ENCODE measurements around the gene MAN1B1. TPM values are rescaled to one million over a fixed set of nuclear protein-coding genes. Genes with fewer than 3 reads are reported as not detected.

The MAN1B1 gene
- 70.4 TPM for total RNA-seq (ENCODE audit: unreplicated experiment)
- long read RNA-seq, transcript MAN1B1-202 (13 exons, 2,769 nt) = major isoform, 56 of 66 reads
- long read RNA-seq, partial matches to known transcripts = 0 of 66 reads
- long read RNA-seq, other reads (novel, unspliced or antisense) = 7 of 66 reads

GRCh38 chr9:137086531-137087408 is at the start of gene MAN1B1:
Gene MAN1B1, plus strand, starts transcription at chr9:137086985. Its CDS starts 15 bp downstream, at chr9:137087000.
- Mint-ChIP-seq H3K4me1 (ENCODE audit: unreplicated experiment) (peaks cover 12% of the 10 kb centered on the region), H3K9me3 (ENCODE audit: unreplicated experiment) (no peaks in the 10 kb centered on the region), H3K4me3 (ENCODE audit: unreplicated experiment) (peak within 1 kb of the TSS; percentile 94), H3K27ac (ENCODE audit: unreplicated experiment) (peak within 1 kb of the TSS; percentile 28), H3K27me3 (ENCODE audit: unreplicated experiment) (peaks cover 23% of the 10 kb centered on the region), H3K36me3 (ENCODE audit: low read depth, unreplicated experiment) (peaks cover 23% of the 10 kb centered on the region)
- DNase-seq (ENCODE audit: low spot score) = peak; percentile 95
- TF ChIP-seq, protein P1, sequence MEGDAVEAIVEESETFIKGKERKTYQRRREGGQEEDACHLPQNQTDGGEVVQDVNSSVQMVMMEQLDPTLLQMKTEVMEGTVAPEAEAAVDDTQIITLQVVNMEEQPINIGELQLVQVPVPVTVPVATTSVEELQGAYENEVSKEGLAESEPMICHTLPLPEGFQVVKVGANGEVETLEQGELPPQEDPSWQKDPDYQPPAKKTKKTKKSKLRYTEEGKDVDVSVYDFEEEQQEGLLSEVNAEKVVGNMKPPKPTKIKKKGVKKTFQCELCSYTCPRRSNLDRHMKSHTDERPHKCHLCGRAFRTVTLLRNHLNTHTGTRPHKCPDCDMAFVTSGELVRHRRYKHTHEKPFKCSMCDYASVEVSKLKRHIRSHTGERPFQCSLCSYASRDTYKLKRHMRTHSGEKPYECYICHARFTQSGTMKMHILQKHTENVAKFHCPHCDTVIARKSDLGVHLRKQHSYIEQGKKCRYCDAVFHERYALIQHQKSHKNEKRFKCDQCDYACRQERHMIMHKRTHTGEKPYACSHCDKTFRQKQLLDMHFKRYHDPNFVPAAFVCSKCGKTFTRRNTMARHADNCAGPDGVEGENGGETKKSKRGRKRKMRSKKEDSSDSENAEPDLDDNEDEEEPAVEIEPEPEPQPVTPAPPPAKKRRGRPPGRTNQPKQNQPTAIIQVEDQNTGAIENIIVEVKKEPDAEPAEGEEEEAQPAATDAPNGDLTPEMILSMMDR (IDR thresholded peaks at IDR 0.05; ENCODE audit: unreplicated experiment) = no peak

DNA sequence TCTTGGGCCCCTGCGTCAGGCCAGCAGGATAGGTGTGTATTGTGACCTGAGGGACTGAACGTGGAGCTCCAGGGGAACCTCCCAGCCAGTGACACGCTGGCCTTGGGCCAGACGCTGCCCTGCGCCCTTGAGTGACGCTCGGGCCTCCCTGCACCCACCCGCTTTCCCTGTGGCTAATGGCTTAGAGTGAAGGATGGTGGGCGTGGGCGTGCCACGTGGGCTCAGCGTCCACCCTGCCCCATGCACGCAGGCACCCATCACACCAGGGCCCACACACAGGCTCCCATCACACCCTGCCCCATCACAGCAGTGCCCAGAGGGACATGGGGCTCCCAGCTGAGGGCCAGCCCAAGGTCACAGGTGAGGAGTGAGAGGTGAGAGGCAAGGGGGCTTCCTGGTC is 49.8 kb upstream of the MAN1B1 start:
- Mint-ChIP-seq H3K9me3 (ENCODE audit: unreplicated experiment) (no peaks in the 10 kb centered on the region), H3K36me3 (ENCODE audit: low read depth, unreplicated experiment) (peaks cover 4% of the 10 kb centered on the region), H3K27ac (ENCODE audit: unreplicated experiment) (no peak overlapping the region), H3K4me1 (ENCODE audit: unreplicated experiment) (no peaks in the 10 kb centered on the region), H3K27me3 (ENCODE audit: unreplicated experiment) (peaks cover 2% of the 10 kb centered on the region), H3K4me3 (ENCODE audit: unreplicated experiment) (no peak overlapping the region)
- no peak for DNase-seq (ENCODE audit: low spot score)
- TF ChIP-seq, protein P1 (IDR thresholded peaks at IDR 0.05; ENCODE audit: unreplicated experiment) = no peak

DNA sequence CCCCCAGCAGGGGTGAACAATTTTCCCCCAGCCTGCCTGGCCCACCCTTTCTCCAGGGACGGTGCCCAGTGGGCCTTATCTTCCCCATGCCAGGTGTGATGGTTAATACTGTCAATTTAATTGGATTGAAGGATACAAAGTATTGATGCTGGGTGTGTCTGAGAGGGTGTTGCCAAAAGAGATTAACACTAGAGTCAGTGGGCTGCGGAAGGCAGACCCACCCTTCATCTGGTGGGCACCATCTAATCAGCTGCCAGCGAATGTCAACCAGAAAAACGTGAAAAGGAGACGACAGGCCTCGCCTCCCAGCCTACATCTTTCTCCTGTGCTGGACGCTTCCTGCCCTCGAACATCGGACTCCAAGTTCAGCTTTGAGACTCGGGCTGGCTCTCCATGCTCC is 49.3 kb upstream of the MAN1B1 start:
- H3K27ac Mint-ChIP-seq (ENCODE audit: unreplicated experiment) = no peak overlapping the region
- no peaks in the 10 kb centered on the region for H3K4me1 Mint-ChIP-seq (ENCODE audit: unreplicated experiment)
- no peak overlapping the region for H3K4me3 Mint-ChIP-seq (ENCODE audit: unreplicated experiment)
- peaks cover 4% of the 10 kb centered on the region for H3K36me3 Mint-ChIP-seq (ENCODE audit: low read depth, unreplicated experiment)
- peaks cover 2% of the 10 kb centered on the region for H3K27me3 Mint-ChIP-seq (ENCODE audit: unreplicated experiment)
- no peak for DNase-seq (ENCODE audit: low spot score)
- no peaks in the 10 kb centered on the region for H3K9me3 Mint-ChIP-seq (ENCODE audit: unreplicated experiment)
- TF ChIP-seq, protein P1 (IDR thresholded peaks at IDR 0.05; ENCODE audit: unreplicated experiment) = no peak

DNA sequence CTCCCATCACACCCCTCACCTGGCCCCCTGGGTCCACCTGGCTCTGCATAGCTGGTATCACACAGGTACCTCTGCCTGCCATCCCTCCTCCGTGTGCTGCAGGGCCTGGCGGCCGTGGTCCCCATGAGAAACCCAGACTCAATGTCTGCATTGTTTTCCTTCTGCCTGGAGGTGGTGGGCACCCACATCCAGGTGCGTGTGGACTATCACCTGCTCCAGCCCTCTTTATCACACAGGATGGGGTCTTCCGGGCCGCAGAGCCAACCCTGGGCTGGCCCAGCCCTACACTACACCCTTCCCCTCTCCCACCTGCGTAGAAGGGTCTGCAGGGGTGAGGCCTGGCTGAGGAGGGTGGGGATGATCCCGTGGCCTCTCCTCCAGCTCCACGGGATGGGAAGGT is 47.9 kb upstream of the MAN1B1 start:
- TF ChIP-seq, protein P1 (IDR thresholded peaks at IDR 0.05; ENCODE audit: unreplicated experiment) = no peak
- H3K4me3 Mint-ChIP-seq (ENCODE audit: unreplicated experiment) = no peak overlapping the region
- H3K27me3 Mint-ChIP-seq (ENCODE audit: unreplicated experiment) = peaks cover 2% of the 10 kb centered on the region
- H3K9me3 Mint-ChIP-seq (ENCODE audit: unreplicated experiment) = no peaks in the 10 kb centered on the region
- peaks cover 4% of the 10 kb centered on the region for H3K36me3 Mint-ChIP-seq (ENCODE audit: low read depth, unreplicated experiment)
- H3K27ac Mint-ChIP-seq (ENCODE audit: unreplicated experiment) = no peak overlapping the region
- no peak for DNase-seq (ENCODE audit: low spot score)
- no peaks in the 10 kb centered on the region for H3K4me1 Mint-ChIP-seq (ENCODE audit: unreplicated experiment)

Measured in endothelial cell (in vitro differentiated cells).